Endometrial microvascular endothelial cells (primary cell): ENCODE data around the gene LYRM2. TPM values are rescaled to one million over a fixed set of nuclear protein-coding genes. Genes with fewer than 3 reads are reported as not detected.
"Not testable (repeated sequence)": the region's sequence is repeated elsewhere in the genome, so short reads cannot be mapped to it uniquely, and the experiment has no call there.

ENCODE experiments used
- in situ Hi-C: cut with HindIII; loops from 2 replicates; pipeline ENCODE4 v1.10.0; 2017; ENCODE audit warnings: low sequenced_read_pairs, low pct_unique_long_range_greater_than_20kb; ENCODE audit errors: inconsistent ontology term
- total RNA-seq: library from RNA; depleted of rRNA; stranded (reverse); fragments of >200 nt; gene quantifications from one replicate; pipeline ENCODE4 v1.2.3, GENCODE V29; 2015; ENCODE audit errors: inconsistent ontology term

The LYRM2 gene
- total RNA-seq, 1 donor from 2014 or later = 41.3 TPM

DNA sequence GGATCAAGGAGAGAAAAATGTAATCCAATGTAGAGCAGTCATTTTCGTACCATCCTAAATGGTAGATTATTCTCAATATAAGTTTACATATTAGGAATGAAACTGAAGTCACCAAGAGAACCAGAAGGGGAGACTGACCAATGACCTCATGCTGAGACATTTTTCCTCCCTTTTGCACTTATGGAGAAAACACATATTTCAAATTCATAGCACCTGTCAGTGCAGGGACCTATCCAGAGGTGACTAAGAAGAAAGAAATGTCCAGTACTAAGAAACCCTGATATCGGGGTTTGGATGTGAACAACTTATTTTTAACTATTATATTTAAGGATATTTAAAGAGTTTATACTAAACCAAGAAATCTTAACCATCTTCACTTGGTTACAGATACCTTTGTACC lies 16.6 kb upstream of the LYRM2 start:
- in situ Hi-C loops = no loop called here

DNA sequence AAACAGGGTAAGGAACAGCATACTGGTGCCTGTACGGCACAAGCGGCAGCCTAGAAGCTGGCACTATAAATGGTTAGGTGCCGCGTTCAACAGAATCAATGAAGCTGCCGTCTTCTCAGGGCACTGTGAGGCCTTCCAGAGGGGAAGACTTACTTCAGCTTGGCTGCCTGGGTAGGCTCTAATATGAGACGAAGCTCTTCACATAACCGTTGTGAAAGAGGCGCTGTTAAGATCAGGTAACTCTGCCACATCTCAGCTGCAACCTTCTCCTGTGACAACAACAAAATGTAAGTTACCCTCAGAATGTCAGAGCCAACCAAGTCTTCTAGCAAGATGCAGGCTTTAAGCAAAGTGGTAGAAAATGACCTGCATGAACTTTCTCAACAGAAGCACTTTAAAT lies 12.0 kb upstream of the LYRM2 start:
- in situ Hi-C loops = no loop called here

DNA sequence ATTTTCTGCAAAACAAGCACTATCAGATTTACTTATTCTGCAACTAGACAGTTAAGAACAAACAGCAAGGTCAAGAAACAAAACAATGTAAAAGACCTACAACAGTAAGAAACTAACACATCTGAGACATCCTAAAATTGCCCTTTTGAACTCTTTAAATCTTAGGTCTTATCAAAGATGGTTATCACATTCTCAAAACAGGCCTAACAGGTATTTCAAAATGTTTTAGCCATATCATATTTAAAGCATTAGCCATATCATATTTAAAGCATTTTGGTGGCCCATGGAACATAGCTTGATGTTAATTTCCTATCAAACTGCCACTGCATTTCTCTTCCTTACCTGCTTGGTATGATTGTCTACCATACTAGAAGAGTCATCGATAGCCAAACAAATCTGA lies 11.1 kb upstream of the LYRM2 start:
- in situ Hi-C loops = no loop called here

GRCh38 chr6:89644864-89645263 lies 6.3 kb upstream of the LYRM2 start:
- in situ Hi-C loops = no loop called here

- in situ Hi-C loops = no loop called here
These were observed 4.9 kb upstream of the LYRM2 start for GRCh38 chr6:89643406-89643805.

- in situ Hi-C loops = no loop called here
These were observed 4.4 kb upstream of the LYRM2 start for GRCh38 chr6:89642956-89643355.

DNA sequence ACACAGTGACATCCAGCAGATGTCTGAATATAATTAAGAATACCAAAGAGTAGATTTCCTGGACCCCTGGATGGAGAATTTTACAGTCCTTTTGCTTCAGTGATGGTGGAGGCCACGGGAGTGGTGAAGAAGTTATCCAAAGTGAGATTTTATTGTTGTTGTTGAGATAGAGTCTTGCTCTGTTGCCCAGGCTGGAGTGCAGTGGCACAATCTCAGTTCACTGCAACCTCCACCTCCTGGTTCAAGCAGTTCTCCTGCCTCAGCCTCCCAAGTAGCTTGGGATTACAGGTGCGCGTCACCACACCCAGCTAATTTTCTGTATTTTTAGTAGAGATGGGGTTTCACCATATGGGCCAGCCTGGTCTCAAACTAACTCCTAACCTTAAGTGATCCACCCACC lies 3.0 kb upstream of the LYRM2 start:
- in situ Hi-C loops = not testable (repeated sequence)

DNA sequence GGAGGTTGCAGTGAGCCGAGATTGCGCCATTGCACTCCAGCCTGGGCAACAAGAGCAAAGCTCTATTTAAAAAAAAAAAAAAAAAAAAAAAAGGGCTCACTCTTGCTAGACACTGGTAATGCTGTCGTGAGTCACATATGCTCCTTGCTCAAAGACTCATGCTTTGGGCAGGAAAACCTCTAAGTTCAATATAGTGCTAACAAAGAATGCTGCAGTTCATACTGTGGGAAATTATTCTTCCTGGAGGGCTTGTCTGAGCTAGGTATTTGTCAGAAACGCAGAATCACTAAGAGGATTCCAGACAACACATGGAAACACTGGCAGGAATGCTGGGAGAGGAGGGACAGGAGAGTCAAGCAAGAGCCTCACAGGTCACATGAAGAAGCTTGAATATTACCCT lies 2.3 kb upstream of the LYRM2 start:
- in situ Hi-C loops = no loop called here

DNA sequence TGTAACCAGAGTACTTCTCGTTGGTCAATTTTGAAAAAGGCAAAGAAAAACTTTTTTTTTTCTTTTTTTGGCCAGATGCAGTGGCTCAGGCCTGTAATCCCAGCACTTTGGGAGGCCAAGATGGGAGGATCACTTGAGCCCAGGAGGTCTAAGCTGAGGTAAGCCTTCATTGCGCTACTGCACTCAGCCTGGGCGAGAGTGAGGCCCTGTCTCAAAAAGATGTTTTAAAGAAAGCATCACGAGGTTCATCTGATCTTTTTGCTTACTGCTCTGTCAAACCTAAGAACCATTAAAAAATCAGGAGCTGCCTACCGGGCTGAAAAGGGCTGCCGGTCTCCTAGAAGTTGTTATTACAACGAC lies 607 bp downstream of the LYRM2 start:
- in situ Hi-C loops = no loop called here

DNA sequence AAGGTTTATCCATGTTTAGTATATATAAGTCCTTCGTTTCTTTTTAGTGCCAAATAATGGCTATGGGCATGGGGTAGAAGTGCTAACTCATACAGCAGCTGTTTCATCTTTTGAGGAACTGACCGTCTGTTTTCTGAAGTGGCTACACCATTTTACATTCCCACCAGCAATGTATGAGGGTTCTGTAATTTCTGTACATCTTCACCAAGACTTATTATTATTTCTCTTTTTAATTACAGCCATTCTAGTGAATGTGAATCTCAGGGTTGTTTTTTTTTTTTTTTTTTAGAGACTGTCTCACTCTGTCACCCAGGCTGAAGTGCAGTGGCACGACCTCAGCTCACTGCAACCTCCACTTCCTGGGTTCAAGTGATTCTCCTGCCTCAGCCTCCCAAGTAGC lies 2.1 kb downstream of the LYRM2 start:
- in situ Hi-C loops = not testable (repeated sequence)

GRCh38 chr6:89630488-89630887 lies 8.1 kb downstream of the LYRM2 start:
- in situ Hi-C loops = no loop called here

DNA sequence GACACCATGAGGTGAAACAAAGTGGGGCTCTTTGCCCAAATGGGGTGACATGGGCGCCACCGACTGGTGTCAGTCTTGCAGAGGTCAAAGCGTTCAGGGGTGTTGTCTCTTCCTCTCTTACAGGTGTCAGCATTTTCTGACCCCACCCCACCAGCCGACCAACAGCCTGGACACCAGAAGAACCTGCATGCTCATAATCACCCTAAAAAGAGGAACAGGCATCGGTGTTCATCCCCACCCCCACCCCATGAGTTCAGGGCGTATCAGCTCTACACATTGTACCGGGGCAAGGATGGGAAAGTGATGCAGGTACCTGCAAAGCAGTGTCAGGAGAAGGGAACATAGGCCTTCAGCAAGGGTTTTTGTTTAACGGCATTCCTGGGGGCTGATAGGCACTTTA lies 14.8 kb downstream of the LYRM2 start:
- in situ Hi-C loops = no loop called here

DNA sequence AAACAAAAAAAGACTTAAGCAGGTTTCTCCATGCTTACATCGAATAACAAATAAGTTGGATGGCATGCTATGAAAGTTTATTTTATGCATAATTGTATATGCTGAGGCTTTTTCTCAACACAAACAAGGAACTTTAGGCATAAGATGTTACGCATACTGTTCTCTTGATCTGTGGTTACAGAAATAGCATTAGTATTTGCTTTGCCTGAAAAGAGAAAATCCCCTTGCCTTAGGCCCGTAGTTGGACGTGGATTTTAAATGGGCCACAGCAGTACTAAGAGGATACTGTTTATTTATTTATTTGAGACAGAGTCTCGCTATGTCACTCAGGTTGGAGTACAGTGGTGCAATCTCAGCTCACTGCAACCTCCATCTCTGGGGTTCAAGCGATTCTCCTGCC lies 19.0 kb downstream of the LYRM2 start:
- in situ Hi-C loops = no loop called here

- in situ Hi-C loops = no loop called here
These were observed 20.5 kb downstream of the LYRM2 start for GRCh38 chr6:89618026-89618425.

- in situ Hi-C loops = no loop called here
These were observed 22.0 kb downstream of the LYRM2 start for GRCh38 chr6:89616531-89616930.

GRCh38 chr6:89615882-89616281 lies 22.7 kb downstream of the LYRM2 start:
- in situ Hi-C loops = no loop called here

GRCh38 chr6:89613790-89614189 lies 24.8 kb downstream of the LYRM2 start:
- in situ Hi-C loops = no loop called here

GRCh38 chr6:89612121-89612520 lies 26.4 kb downstream of the LYRM2 start:
- in situ Hi-C loops = no loop called here

DNA sequence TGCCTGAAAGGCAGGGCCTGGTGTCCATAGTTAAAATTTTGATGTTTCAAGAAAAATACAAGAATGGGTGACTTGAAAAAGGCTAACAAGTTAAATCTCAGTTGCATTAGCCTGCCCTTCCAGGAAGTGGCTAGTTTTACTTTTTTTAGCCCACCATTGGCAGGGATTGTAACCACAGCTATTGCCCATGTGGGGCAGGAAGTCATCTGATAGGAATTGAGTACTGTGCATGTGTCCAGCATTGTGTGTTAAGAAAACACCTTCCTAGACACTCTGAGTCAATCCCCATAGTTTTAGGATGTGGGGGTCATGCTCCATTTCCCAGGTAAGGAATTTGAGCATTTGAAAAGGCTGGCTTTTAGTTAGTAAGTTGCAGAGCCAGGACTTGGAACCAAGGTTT lies 26.9 kb downstream of the LYRM2 start:
- in situ Hi-C loops = no loop called here

DNA sequence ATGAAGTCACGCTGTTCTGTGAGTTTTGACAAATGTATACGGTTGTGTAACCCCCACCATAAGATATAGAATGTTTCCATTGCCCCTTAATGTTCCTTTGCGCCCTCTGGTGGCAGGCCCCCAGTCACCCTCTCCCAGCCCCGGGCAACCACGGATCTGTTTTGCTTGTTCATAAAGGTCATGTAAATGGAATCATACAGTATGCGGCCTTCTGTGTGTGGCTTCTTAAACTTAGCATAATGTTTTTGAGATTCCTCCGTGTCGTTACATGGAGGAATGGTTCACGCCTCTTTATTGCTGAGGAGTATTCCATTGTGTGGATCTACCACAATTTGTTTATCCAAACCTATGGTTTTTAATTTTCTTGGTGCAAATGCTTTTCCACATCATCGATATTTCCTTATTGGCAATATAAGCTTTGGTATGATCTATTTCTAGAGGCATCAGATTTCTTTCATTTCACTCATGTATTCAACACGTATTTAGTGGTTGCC lies 28.4 kb downstream of the LYRM2 start:
- in situ Hi-C loops = no loop called here

GRCh38 chr6:89605861-89606260 lies 32.7 kb downstream of the LYRM2 start:
- in situ Hi-C loops = no loop called here

DNA sequence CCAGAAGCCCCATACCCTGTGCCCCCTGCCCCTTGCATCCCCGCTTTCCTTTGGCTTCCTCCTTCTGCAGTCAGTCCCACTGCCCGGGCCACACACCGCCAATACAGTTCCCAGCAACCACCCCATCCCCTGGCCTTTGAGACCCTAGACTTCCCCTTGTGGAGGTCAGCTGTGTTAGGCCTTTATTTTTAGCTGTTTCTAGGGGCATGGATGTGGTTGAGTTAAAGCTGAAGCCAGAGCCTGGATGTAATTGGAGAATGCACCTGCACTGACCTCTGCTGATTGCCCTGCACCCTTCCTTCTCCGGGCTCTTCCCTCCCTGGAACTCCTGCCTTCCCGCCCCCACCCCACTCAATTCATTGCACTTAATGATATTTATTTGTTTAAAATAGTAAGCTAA lies 33.9 kb downstream of the LYRM2 start:
- in situ Hi-C loops = no loop called here
